ENCODE data around the gene MAD1L1. TPM values are rescaled to one million over a fixed set of nuclear protein-coding genes. Genes with fewer than 3 reads are reported as not detected.

MAD1L1 gene
- total and polyA plus RNA-seq, 2 of the 13 experiments (the other 11 are each of a cell fraction or from before 2014, with no cell fraction given) = 17.4 to 64.7 TPM

DNA sequence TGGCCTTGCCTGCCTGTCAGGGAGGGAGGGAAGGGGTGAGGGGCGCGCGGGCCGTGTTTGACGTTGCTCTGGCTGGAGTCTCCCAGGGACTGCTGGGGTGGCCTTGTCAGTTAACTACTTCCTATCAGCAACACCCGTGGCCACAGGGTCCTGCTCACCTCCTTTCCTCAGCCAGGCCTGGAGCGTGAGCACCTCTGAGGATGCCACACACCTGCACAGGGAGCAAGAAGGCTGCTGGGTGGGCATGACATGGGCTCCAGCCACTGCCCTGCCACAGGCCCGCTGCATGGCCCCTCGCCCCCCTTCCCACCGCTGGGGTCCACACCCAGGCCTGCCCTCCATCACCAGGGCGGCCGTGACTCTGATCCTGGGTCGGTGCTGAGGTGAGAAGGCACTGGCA is 350.3 kb downstream of the MAD1L1 start:
- no peaks in the 10 kb centered on the region for H3K4me1 ChIP-seq (ENCODE audit: insufficient read depth, low read length)
- in situ Hi-C loops (cut with HindIII; ENCODE audit: extremely low pct_ligation_motif_present, low pct_unique_long_range_greater_than_20kb) = no loop called here
- H3K27me3 ChIP-seq (ENCODE audit: control insufficient read depth in 1 of 2, insufficient read depth in 2 of 2, low read length in 2 of 2) = no peaks in the 10 kb centered on the region
- ChIA-PET CTCF (ENCODE audit: low intra/inter-chr PET ratio, low total read pairs) (no interaction called here), POLR2A (no interaction called here)
- H3K36me3 ChIP-seq (replicated peaks in 1 of 2; ENCODE audit: control insufficient read depth in 1 of 2, insufficient read depth in 2 of 2, low read length in 2 of 2) = peaks cover 10 to 13% of the 10 kb centered on the region in 2 experiments; a peak in 4 of 5 replicates
- BruUV-seq (replicated peaks) = no TSS peak
- DNase-seq (ENCODE audit: low spot score) = no peak
- TF ChIP-seq PHF5A (CRISPR knock-in tag; IDR thresholded peaks at IDR 0.05; ENCODE audit: low read depth, unreplicated experiment) (no peak), SMYD3 (CRISPR knock-in tag; IDR thresholded peaks at IDR 0.05) (no peak), SPEN (CRISPR knock-in tag; IDR thresholded peaks at IDR 0.05; ENCODE audit: low read depth) (no peak), MLLT10 (CRISPR knock-in tag; IDR thresholded peaks at IDR 0.05) (no peak), ZNF10 (CRISPR knock-in tag; IDR thresholded peaks at IDR 0.05; ENCODE audit: borderline replicate concordance, low read depth) (no peak), STAG1 (CRISPR knock-in tag; IDR thresholded peaks at IDR 0.05) (no peak), NR2F1 (CRISPR knock-in tag; IDR thresholded peaks at IDR 0.05) (no peak)
- TF ChIP-seq, protein P1, sequence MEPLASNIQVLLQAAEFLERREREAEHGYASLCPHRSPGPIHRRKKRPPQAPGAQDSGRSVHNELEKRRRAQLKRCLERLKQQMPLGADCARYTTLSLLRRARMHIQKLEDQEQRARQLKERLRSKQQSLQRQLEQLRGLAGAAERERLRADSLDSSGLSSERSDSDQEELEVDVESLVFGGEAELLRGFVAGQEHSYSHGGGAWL (CRISPR knock-in tag; IDR thresholded peaks at IDR 0.05) = no peak
- H3K4me2 ChIP-seq (ENCODE audit: low read depth, low read length) = no peak overlapping the region
- FAIRE-seq = no peak
- H2AFZ ChIP-seq (ENCODE audit: low read length) = no peak overlapping the region
- H3K27ac ChIP-seq (ENCODE audit: extremely low read length, insufficient read depth, low read length) = no peak overlapping the region
- no peak for ATAC-seq
- no peak overlapping the region for H3K4me3 ChIP-seq (replicated peaks in 1 of 3; ENCODE audit: insufficient read depth in 1 of 3, low read depth in 2 of 3, low read length in 3 of 3)
- no peak overlapping the region for H3K9ac ChIP-seq (ENCODE audit: insufficient read depth, low read depth, low read length)
- H4K20me1 ChIP-seq (ENCODE audit: insufficient read depth, low read length) = no peaks in the 10 kb centered on the region
- intact Hi-C loops (cut with micrococcal nuclease; ENCODE audit: unreplicated experiment) = no loop called here
- H3K9me3 ChIP-seq (ENCODE audit: low read length) = no peaks in the 10 kb centered on the region
- 84% methylated on average over 11 of the region's 13 CpGs for WGBS (ENCODE audit: low lambda C conversion rate)
- no peaks in the 10 kb centered on the region for H3K79me2 ChIP-seq (ENCODE audit: insufficient read depth, low read length)

DNA sequence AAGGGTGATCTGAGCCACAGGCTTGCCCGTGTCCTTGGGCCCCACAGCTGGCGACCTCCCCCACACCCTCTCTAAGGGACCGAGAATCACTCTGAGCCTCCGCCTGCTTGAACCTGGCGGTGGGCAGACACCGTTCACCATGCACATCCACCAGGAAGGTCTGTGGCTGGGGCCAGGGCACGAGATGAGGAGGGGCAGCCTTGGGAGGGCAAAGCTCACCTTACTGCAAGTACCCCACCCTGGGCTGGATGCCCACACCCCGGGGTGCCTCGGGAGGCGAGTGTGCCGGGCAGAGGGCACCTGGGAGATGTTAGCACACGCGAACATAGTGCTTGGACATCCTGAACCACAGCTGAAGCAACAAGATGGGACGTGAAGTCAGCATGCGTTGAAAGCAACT is 350.8 kb downstream of the MAD1L1 start:
- ChIA-PET POLR2A (no interaction called here), CTCF (ENCODE audit: low intra/inter-chr PET ratio, low total read pairs) (no interaction called here)
- intact Hi-C loops (cut with micrococcal nuclease; ENCODE audit: unreplicated experiment) (no loop called here), in situ Hi-C loops (cut with HindIII; ENCODE audit: extremely low pct_ligation_motif_present, low pct_unique_long_range_greater_than_20kb) (no loop called here)
- Histone ChIP-seq H3K27ac (ENCODE audit: extremely low read length, insufficient read depth, low read length) (no peak overlapping the region), H3K36me3 (replicated peaks in 1 of 2; ENCODE audit: control insufficient read depth in 1 of 2, insufficient read depth in 2 of 2, low read length in 2 of 2) (peaks cover 5 to 8% of the 10 kb centered on the region in 2 experiments; a peak in 3 of 5 replicates), H2AFZ (ENCODE audit: low read length) (no peak overlapping the region), H3K4me3 (replicated peaks in 1 of 3; ENCODE audit: insufficient read depth in 1 of 3, low read depth in 2 of 3, low read length in 3 of 3) (no peak overlapping the region), H4K20me1 (ENCODE audit: insufficient read depth, low read length) (no peaks in the 10 kb centered on the region), H3K27me3 (ENCODE audit: control insufficient read depth in 1 of 2, insufficient read depth in 2 of 2, low read length in 2 of 2) (no peaks in the 10 kb centered on the region), H3K4me2 (ENCODE audit: low read depth, low read length) (no peak overlapping the region), H3K9me3 (ENCODE audit: low read length) (no peaks in the 10 kb centered on the region), H3K4me1 (ENCODE audit: insufficient read depth, low read length) (peaks cover 3% of the 10 kb centered on the region; the same call in 1 of the 2 replicates), H3K79me2 (ENCODE audit: insufficient read depth, low read length) (no peaks in the 10 kb centered on the region), H3K9ac (ENCODE audit: insufficient read depth, low read depth, low read length) (no peak overlapping the region)
- FAIRE-seq = no peak
- no peak for DNase-seq (ENCODE audit: low spot score)
- WGBS (ENCODE audit: low lambda C conversion rate) = 97% methylated on average over 5 of the region's 15 CpGs
- no TSS peak for BruUV-seq (replicated peaks)
- ATAC-seq = no peak
- no peak for TF ChIP-seq ZEB1 (IDR thresholded peaks at IDR 0.05; ENCODE audit: insufficient replicate concordance, low read depth)
- no peak for TF ChIP-seq ETV6 (CRISPR knock-in tag; conservative IDR thresholded peaks at IDR 0.05)
- TF ChIP-seq, protein P2, sequence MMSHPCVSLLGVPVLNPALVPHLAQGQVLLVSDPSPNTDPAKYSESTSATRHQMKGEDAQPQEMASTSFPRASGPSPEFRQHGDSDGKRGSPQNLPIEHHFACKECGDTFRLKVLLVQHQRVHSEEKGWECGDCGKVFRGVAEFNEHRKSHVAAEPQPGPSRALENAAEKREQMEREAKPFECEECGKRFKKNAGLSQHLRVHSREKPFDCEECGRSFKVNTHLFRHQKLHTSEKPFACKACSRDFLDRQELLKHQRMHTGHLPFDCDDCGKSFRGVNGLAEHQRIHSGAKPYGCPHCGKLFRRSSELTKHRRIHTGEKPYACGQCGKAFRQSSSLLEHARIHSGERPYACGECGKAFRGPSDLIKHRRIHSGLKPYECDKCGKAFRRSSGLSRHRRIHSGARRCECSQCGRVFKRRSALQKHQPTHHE (CRISPR knock-in tag; IDR thresholded peaks at IDR 0.05; ENCODE audit: borderline replicate concordance) = no peak
- no peak for TF ChIP-seq ZC3H13 (CRISPR knock-in tag; IDR thresholded peaks at IDR 0.05)
- TF ChIP-seq ZNF263 (CRISPR knock-in tag; IDR thresholded peaks at IDR 0.05) = no peak
- TF ChIP-seq, protein P3, sequence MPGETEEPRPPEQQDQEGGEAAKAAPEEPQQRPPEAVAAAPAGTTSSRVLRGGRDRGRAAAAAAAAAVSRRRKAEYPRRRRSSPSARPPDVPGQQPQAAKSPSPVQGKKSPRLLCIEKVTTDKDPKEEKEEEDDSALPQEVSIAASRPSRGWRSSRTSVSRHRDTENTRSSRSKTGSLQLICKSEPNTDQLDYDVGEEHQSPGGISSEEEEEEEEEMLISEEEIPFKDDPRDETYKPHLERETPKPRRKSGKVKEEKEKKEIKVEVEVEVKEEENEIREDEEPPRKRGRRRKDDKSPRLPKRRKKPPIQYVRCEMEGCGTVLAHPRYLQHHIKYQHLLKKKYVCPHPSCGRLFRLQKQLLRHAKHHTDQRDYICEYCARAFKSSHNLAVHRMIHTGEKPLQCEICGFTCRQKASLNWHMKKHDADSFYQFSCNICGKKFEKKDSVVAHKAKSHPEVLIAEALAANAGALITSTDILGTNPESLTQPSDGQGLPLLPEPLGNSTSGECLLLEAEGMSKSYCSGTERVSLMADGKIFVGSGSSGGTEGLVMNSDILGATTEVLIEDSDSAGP (CRISPR knock-in tag; IDR thresholded peaks at IDR 0.05; ENCODE audit: borderline replicate concordance) = no peak
- no peak for TF ChIP-seq HNF4A (CRISPR knock-in tag; IDR thresholded peaks at IDR 0.05)
- TF ChIP-seq, protein P4, sequence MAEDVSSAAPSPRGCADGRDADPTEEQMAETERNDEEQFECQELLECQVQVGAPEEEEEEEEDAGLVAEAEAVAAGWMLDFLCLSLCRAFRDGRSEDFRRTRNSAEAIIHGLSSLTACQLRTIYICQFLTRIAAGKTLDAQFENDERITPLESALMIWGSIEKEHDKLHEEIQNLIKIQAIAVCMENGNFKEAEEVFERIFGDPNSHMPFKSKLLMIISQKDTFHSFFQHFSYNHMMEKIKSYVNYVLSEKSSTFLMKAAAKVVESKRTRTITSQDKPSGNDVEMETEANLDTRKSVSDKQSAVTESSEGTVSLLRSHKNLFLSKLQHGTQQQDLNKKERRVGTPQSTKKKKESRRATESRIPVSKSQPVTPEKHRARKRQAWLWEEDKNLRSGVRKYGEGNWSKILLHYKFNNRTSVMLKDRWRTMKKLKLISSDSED (CRISPR knock-in tag; IDR thresholded peaks at IDR 0.05) = no peak

All from HepG2 (cell line).